ENCODE measurements around the gene NACC2. TPM values are rescaled to one million over a fixed set of nuclear protein-coding genes. Genes with fewer than 3 reads are reported as not detected.

NACC2 gene
- total RNA-seq: 1 to 10 TPM; 5.3 to 5.6 TPM

GRCh38 chr9:136095070-136096058, at the start of gene NACC2:
Gene NACC2, minus strand, starts transcription at chr9:136095289. Its CDS starts 44,768 bp downstream, at chr9:136050521.
- peaks cover 5% of the 10 kb centered on the region for H3K4me1 Mint-ChIP-seq
- peak within 1 kb of the TSS; percentile 72 for H3K4me3 Mint-ChIP-seq
- peak within 1 kb of the TSS; percentile 56 for H3K27ac Mint-ChIP-seq
- H3K36me3 Mint-ChIP-seq: no peaks in the 10 kb centered on the region
- peak; percentile 44 for DNase-seq
- no peaks in the 10 kb centered on the region for H3K27me3 Mint-ChIP-seq
- H3K9me3 Mint-ChIP-seq: no peaks in the 10 kb centered on the region

GRCh38 chr9:136144450-136144849, 49.4 kb upstream of the NACC2 start:
- no peak overlapping the region for H3K4me3 Mint-ChIP-seq
- H3K9me3 Mint-ChIP-seq: no peaks in the 10 kb centered on the region
- H3K27me3 Mint-ChIP-seq: no peaks in the 10 kb centered on the region
- no peak for DNase-seq
- no peaks in the 10 kb centered on the region for H3K4me1 Mint-ChIP-seq
- no peaks in the 10 kb centered on the region for H3K36me3 Mint-ChIP-seq
- H3K27ac Mint-ChIP-seq: no peak overlapping the region

- Mint-ChIP-seq H3K27me3 (peaks cover 5% of the 10 kb centered on the region), H3K27ac (no peak overlapping the region), H3K9me3 (no peaks in the 10 kb centered on the region), H3K4me3 (no peak overlapping the region), H3K4me1 (no peaks in the 10 kb centered on the region), H3K36me3 (no peaks in the 10 kb centered on the region)
- DNase-seq: no peak
Observed at GRCh38 chr9:136143215-136144001, 48.3 kb upstream of the NACC2 start.

GRCh38 chr9:136142859-136143214, 47.7 kb upstream of the NACC2 start:
- Mint-ChIP-seq H3K36me3 (no peaks in the 10 kb centered on the region), H3K27ac (no peak overlapping the region), H3K4me3 (no peak overlapping the region), H3K4me1 (no peaks in the 10 kb centered on the region), H3K9me3 (no peaks in the 10 kb centered on the region), H3K27me3 (peaks cover 6% of the 10 kb centered on the region)
- DNase-seq: no peak

GRCh38 chr9:136142414-136142796, 47.3 kb upstream of the NACC2 start:
- H3K4me3 Mint-ChIP-seq: no peak overlapping the region
- H3K4me1 Mint-ChIP-seq: no peaks in the 10 kb centered on the region
- no peaks in the 10 kb centered on the region for H3K36me3 Mint-ChIP-seq
- H3K9me3 Mint-ChIP-seq: no peaks in the 10 kb centered on the region
- no peak for DNase-seq
- no peak overlapping the region for H3K27ac Mint-ChIP-seq
- peaks cover 6% of the 10 kb centered on the region for H3K27me3 Mint-ChIP-seq

- Mint-ChIP-seq H3K36me3 (no peaks in the 10 kb centered on the region), H3K4me3 (no peak overlapping the region), H3K27ac (no peak overlapping the region)
Observed at GRCh38 chr9:136141682-136142413, 46.8 kb upstream of the NACC2 start.

GRCh38 chr9:136140966-136141365, 45.9 kb upstream of the NACC2 start:
- Mint-ChIP-seq H3K27me3 (peaks cover 6% of the 10 kb centered on the region), H3K9me3 (no peaks in the 10 kb centered on the region), H3K36me3 (no peaks in the 10 kb centered on the region), H3K4me1 (no peaks in the 10 kb centered on the region), H3K4me3 (no peak overlapping the region), H3K27ac (no peak overlapping the region)
- DNase-seq: no peak

More at GRCh38 chr9:136141682-136142413, 46.8 kb upstream of the NACC2 start:
- H3K27me3 Mint-ChIP-seq: peaks cover 6% of the 10 kb centered on the region
- H3K4me1 Mint-ChIP-seq: no peaks in the 10 kb centered on the region
- no peaks in the 10 kb centered on the region for H3K9me3 Mint-ChIP-seq
- DNase-seq: no peak

- no peak for DNase-seq
- Mint-ChIP-seq H3K27me3 (peaks cover 10% of the 10 kb centered on the region), H3K4me3 (no peak overlapping the region), H3K36me3 (no peaks in the 10 kb centered on the region), H3K4me1 (no peaks in the 10 kb centered on the region), H3K9me3 (no peaks in the 10 kb centered on the region), H3K27ac (no peak overlapping the region)
Observed at GRCh38 chr9:136140046-136140445, 45.0 kb upstream of the NACC2 start.

- H3K27ac Mint-ChIP-seq: no peak overlapping the region
- H3K36me3 Mint-ChIP-seq: no peaks in the 10 kb centered on the region
- no peaks in the 10 kb centered on the region for H3K4me1 Mint-ChIP-seq
- peak; percentile 55 for DNase-seq
- H3K9me3 Mint-ChIP-seq: no peaks in the 10 kb centered on the region
- no peak overlapping the region for H3K4me3 Mint-ChIP-seq
- H3K27me3 Mint-ChIP-seq: peaks cover 23% of the 10 kb centered on the region
Observed at GRCh38 chr9:136138566-136138965, 43.5 kb upstream of the NACC2 start.

GRCh38 chr9:136137321-136138265, 42.5 kb upstream of the NACC2 start:
- H3K4me1 Mint-ChIP-seq: no peaks in the 10 kb centered on the region
- H3K4me3 Mint-ChIP-seq: no peak overlapping the region
- H3K27me3 Mint-ChIP-seq: peaks cover 27% of the 10 kb centered on the region
- no peak overlapping the region for H3K27ac Mint-ChIP-seq
- no peaks in the 10 kb centered on the region for H3K9me3 Mint-ChIP-seq
- DNase-seq: no peak
- H3K36me3 Mint-ChIP-seq: no peaks in the 10 kb centered on the region

- DNase-seq: no peak
- Mint-ChIP-seq H3K9me3 (no peaks in the 10 kb centered on the region), H3K27ac (no peak overlapping the region), H3K4me3 (no peak overlapping the region), H3K36me3 (no peaks in the 10 kb centered on the region), H3K4me1 (no peaks in the 10 kb centered on the region), H3K27me3 (peaks cover 37% of the 10 kb centered on the region)
Observed at GRCh38 chr9:136136127-136136925, 41.2 kb upstream of the NACC2 start.

- peaks cover 37% of the 10 kb centered on the region for H3K27me3 Mint-ChIP-seq
- H3K27ac Mint-ChIP-seq: no peak overlapping the region
- DNase-seq: no peak
- H3K4me1 Mint-ChIP-seq: no peaks in the 10 kb centered on the region
- H3K36me3 Mint-ChIP-seq: no peaks in the 10 kb centered on the region
- no peaks in the 10 kb centered on the region for H3K9me3 Mint-ChIP-seq
- no peak overlapping the region for H3K4me3 Mint-ChIP-seq
Observed at GRCh38 chr9:136135326-136136126, 40.4 kb upstream of the NACC2 start.

- Mint-ChIP-seq H3K36me3 (no peaks in the 10 kb centered on the region), H3K4me1 (no peaks in the 10 kb centered on the region), H3K9me3 (no peaks in the 10 kb centered on the region), H3K4me3 (no peak overlapping the region), H3K27ac (no peak overlapping the region), H3K27me3 (peaks cover 37% of the 10 kb centered on the region)
- DNase-seq: no peak
Observed at GRCh38 chr9:136133959-136134484, 38.9 kb upstream of the NACC2 start.
